WTC11 (cell line): ENCODE data around the gene COX19.

Experiments used
- AFF4 ChIP-seq: sonication (generic); formaldehyde crosslinking; IDR thresholded peaks from 2 replicates; pipeline ENCODE4 v1.8.1; 2023; ENCODE audit warnings: mild to moderate bottlenecking, missing genetic modification reagents, borderline replicate concordance
- CTCF ChIP-seq: fragments of 200-600 bp; IDR thresholded peaks from 2 replicates; pipeline ENCODE4 v1.8.0; 2022; ENCODE audit warnings: antibody characterized with exemption
- FOXJ3 ChIP-seq: sonication (generic); formaldehyde crosslinking; IDR thresholded peaks from 2 replicates; pipeline ENCODE4 v1.9.0; 2021; ENCODE audit warnings: missing genetic modification reagents, mild to moderate bottlenecking, borderline replicate concordance
- FOXK1 ChIP-seq: sonication (generic); formaldehyde crosslinking; IDR thresholded peaks from 2 replicates; pipeline ENCODE4 v1.8.0; 2022; ENCODE audit warnings: mild to moderate bottlenecking, moderate library complexity, missing genetic modification reagents
- FOXP4 ChIP-seq: sonication (generic); formaldehyde crosslinking; IDR thresholded peaks from 2 replicates; pipeline ENCODE4 v1.8.0; 2022; ENCODE audit warnings: mild to moderate bottlenecking, missing genetic modification reagents
- MAX ChIP-seq: sonication (generic); formaldehyde crosslinking; IDR thresholded peaks from 2 replicates; pipeline ENCODE4 v1.8.0; 2022; ENCODE audit warnings: mild to moderate bottlenecking, missing genetic modification reagents
- USF2 ChIP-seq: sonication (generic); formaldehyde crosslinking; IDR thresholded peaks from 2 replicates; pipeline ENCODE4 v1.8.1; 2023; ENCODE audit warnings: mild to moderate bottlenecking, missing genetic modification reagents, moderate library complexity

GRCh38 chr7:978416-979091 is 3.2 kb upstream of the COX19 start:
- TF ChIP-seq CTCF: no peak
- TF ChIP-seq AFF4 (CRISPR knock-in tag): no peak
- no peak for TF ChIP-seq MAX (CRISPR knock-in tag)
- TF ChIP-seq FOXK1: no peak
- no peak for TF ChIP-seq FOXJ3
- no peak for TF ChIP-seq FOXP4 (CRISPR knock-in tag)
- TF ChIP-seq USF2 (CRISPR knock-in tag): no peak
